ACC112 (cell line): ENCODE data around the gene ALPG.
"Not testable (repeated sequence)": the region's sequence is repeated elsewhere in the genome, so short reads cannot be mapped to it uniquely, and the experiment has no call there.

Experiments
- H2AFZ ChIP-seq: fragments of 200-600 bp; sonication (generic); one replicate; pipeline ENCODE4 v1.6.0; 2017; ENCODE audit warnings: antibody characterized with exemption, low read length; ENCODE audit not compliant: unreplicated experiment
- H3K27ac ChIP-seq: fragments of 200-600 bp; sonication (generic); 2 replicates; pipeline ENCODE4 v1.5.1; 2014; ENCODE audit warnings: low read depth, mild to moderate bottlenecking, antibody characterized with exemption, low read length, moderate library complexity
- H3K27me3 ChIP-seq: fragments of 200-600 bp; sonication (generic); 2 replicates; pipeline ENCODE4 v1.6.1; 2014; ENCODE audit warnings: mild to moderate bottlenecking, antibody characterized with exemption, low read length, moderate library complexity, mixed read lengths; ENCODE audit not compliant: insufficient read depth
- H3K36me3 ChIP-seq: fragments of 200-600 bp; sonication (generic); 2 replicates; pipeline ENCODE4 v1.6.1; 2016; ENCODE audit warnings: mild to moderate bottlenecking, antibody characterized with exemption, low read length, moderate library complexity, mixed read lengths; ENCODE audit not compliant: insufficient read depth
- H3K4me1 ChIP-seq: fragments of 200-600 bp; sonication (generic); one replicate; pipeline ENCODE4 v1.6.1; 2016; ENCODE audit warnings: low read length, mixed read lengths; ENCODE audit not compliant: insufficient read depth, unreplicated experiment, control insufficient read depth
- H3K4me3 ChIP-seq: fragments of 200-600 bp; sonication (generic); 2 replicates; pipeline ENCODE4 v1.5.1; 2014; ENCODE audit warnings: mild to moderate bottlenecking, low read depth, low read length
- H3K79me2 ChIP-seq: fragments of 200-600 bp; sonication (generic); one replicate; pipeline ENCODE4 v1.6.0; 2016; ENCODE audit warnings: low read length; ENCODE audit not compliant: control insufficient read depth, unreplicated experiment, insufficient read depth

The ALPG gene

DNA sequence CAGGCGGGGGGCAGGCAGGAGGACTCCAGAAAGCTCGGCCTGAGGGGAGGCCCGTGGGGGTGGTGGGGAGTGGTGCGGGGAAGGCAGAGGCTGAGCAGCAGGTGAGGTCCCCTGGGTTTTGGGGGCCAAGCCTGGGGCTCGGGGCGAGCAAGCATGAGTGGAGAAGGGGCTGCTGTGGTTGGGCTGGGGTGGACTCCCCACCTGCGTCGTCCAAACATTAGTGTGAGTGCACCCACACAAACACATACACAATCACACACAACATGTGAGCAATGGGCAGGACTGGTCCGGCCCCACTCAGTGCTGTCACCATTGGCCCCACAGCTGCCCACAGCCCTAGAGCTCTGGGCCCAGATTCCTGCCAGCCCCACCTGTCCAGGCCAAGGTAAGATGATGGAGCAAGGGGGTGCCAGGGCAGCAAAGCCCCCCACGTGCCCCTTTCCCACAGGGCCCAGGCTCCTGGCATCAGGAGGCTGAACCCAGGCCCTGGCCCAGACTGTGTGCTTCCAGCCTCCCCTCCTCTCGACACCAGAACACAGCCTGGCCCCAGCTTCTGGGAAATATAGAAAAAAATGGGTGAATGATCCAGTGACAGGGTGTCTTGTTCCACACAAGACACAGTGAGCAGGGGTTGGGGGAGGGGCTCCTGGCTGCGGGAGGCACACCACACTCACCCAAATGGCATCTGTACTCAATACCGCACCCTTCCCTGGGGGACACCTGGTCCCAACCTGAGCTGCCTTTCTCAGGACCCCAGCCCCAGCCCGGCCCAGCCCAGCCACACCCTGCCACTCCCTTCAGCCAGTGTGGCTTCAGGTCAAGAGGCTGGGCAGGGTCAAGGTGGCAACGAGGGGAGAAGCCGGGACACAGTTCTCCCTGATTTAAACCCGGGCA lies 28.6 kb upstream of the ALPG start:
- H2AFZ ChIP-seq, result no peak overlapping the region
- no peak overlapping the region for H3K4me3 ChIP-seq
- no peaks in the 10 kb centered on the region for H3K4me1 ChIP-seq

DNA sequence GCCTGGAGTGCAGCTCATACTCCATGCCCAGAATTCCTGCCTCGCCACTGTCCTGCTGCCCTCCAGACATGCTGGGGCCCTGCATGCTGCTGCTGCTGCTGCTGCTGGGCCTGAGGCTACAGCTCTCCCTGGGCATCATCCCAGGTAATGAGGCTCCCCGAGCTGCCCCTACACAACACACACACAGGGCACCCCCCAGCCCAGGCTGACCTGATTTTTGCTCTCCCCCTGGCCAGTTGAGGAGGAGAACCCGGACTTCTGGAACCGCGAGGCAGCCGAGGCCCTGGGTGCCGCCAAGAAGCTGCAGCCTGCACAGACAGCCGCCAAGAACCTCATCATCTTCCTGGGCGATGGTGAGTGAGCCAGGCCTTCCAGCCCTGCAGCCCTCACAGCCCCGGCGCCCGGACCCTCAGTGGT lies 27.9 kb upstream of the ALPG start, which contains the start of gene ALPP:
Gene ALPP, plus strand, starts transcription at position 17 of the 417 bp plus-strand sequence. Its CDS starts 52 bp downstream, at position 69.
- not testable (repeated sequence) for H2AFZ ChIP-seq, H3K4me1 ChIP-seq, H3K4me3 ChIP-seq, H3K36me3 ChIP-seq, H3K79me2 ChIP-seq, H3K27ac ChIP-seq
- H3K27me3 ChIP-seq, result peaks cover 24% of the 10 kb centered on the region

More for the DNA sequence above, 28.6 kb upstream of the ALPG start:
- Histone ChIP-seq H3K27me3 (peaks cover 17% of the 10 kb centered on the region), H3K36me3 (no peaks in the 10 kb centered on the region), H3K27ac (no peak overlapping the region), H3K79me2 (no peaks in the 10 kb centered on the region)

- not testable (repeated sequence) for H3K4me1 ChIP-seq, H3K79me2 ChIP-seq, H3K27ac ChIP-seq, H3K4me3 ChIP-seq, H3K36me3 ChIP-seq, H2AFZ ChIP-seq
- H3K27me3 ChIP-seq, result peaks cover 35% of the 10 kb centered on the region
Measured at GRCh38 chr2:232379610-232380590, 26.7 kb upstream of the ALPG start.

- H3K79me2 ChIP-seq, H3K27ac ChIP-seq, H2AFZ ChIP-seq, H3K4me3 ChIP-seq, H3K4me1 ChIP-seq, H3K36me3 ChIP-seq: not testable (repeated sequence)
- H3K27me3 ChIP-seq, result peaks cover 48% of the 10 kb centered on the region
Measured at GRCh38 chr2:232381204-232382031, 25.2 kb upstream of the ALPG start.

- Histone ChIP-seq H2AFZ (no peak overlapping the region), H3K27me3 (peaks cover 57% of the 10 kb centered on the region), H3K27ac (no peak overlapping the region), H3K4me3 (no peak overlapping the region), H3K36me3 (no peaks in the 10 kb centered on the region), H3K79me2 (no peaks in the 10 kb centered on the region), H3K4me1 (no peaks in the 10 kb centered on the region)
Measured at GRCh38 chr2:232382331-232383225, 24.1 kb upstream of the ALPG start.

- no peaks in the 10 kb centered on the region for H3K4me1 ChIP-seq
- no peak overlapping the region for H3K4me3 ChIP-seq
- H3K27ac ChIP-seq, result no peak overlapping the region
- H2AFZ ChIP-seq, result no peak overlapping the region
- H3K27me3 ChIP-seq, result peaks cover 76% of the 10 kb centered on the region
- no peaks in the 10 kb centered on the region for H3K79me2 ChIP-seq
- no peaks in the 10 kb centered on the region for H3K36me3 ChIP-seq
Measured at GRCh38 chr2:232384466-232384865, 22.2 kb upstream of the ALPG start.

- not testable (repeated sequence) for H3K4me1 ChIP-seq, H3K4me3 ChIP-seq, H3K36me3 ChIP-seq, H3K79me2 ChIP-seq, H3K27ac ChIP-seq, H2AFZ ChIP-seq
- H3K27me3 ChIP-seq, result peaks cover 82% of the 10 kb centered on the region
Measured at GRCh38 chr2:232385058-232385457, 21.6 kb upstream of the ALPG start.

DNA sequence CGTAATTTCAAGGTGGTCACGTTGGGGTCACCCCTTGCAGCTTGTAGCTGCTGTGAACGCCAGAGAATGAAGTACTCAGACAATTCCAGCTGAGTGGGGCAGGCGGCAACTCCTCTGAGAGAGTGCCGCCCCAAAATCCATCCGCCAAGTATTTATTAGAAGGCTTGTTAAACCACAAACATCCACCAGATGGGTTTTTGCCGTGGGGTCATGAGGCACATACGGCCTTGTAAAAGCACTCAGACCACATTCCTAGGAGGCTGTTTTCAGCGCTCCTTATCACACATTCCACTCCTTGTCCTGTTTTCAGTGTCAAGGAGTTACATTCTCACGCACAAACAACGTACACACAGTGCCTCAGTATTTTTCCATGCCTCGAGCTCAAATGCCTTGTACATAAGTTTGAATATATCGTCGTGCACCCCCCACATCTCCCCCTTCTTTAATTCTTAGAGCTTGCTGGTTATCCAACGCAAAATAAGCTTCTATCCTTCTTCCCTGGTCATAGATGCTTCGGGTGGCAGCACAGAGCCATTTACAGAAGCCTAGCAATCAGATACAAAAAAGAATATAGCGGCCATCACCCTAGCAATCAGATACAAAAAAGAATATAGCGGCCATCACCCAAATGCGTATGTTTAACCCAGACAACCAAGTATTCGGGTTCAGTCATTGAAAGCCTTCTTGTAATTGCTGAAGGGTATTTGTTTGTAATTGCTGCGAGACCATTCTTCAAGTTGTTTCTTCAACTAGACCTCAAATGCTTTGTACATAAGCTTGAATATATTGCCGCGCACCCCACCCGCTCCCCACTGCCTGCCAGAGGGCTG lies 20.8 kb upstream of the ALPG start:
- Histone ChIP-seq H3K36me3 (no peaks in the 10 kb centered on the region), H3K4me1 (no peaks in the 10 kb centered on the region), H3K79me2 (no peaks in the 10 kb centered on the region), H3K27ac (no peak overlapping the region), H3K27me3 (peaks cover 90% of the 10 kb centered on the region), H3K4me3 (no peak overlapping the region), H2AFZ (no peak overlapping the region)

GRCh38 chr2:232386490-232386739 lies 20.2 kb upstream of the ALPG start:
- H3K4me1 ChIP-seq, result no peaks in the 10 kb centered on the region
- H3K4me3 ChIP-seq, result no peak overlapping the region
- no peak overlapping the region for H3K27ac ChIP-seq
- no peaks in the 10 kb centered on the region for H3K36me3 ChIP-seq
- no peak overlapping the region for H2AFZ ChIP-seq
- H3K79me2 ChIP-seq, result no peaks in the 10 kb centered on the region
- peaks cover 95% of the 10 kb centered on the region for H3K27me3 ChIP-seq
